NT2/D1 (cell line): Measurements from ENCODE around the gene MKRN1.

Source experiments
- SUZ12 ChIP-seq: IDR thresholded peaks from 2 replicates; pipeline ENCODE4 v1.6.1; 2011; ENCODE audit not compliant: insufficient read length, insufficient read depth; ENCODE audit errors: extremely low read depth
- ZNF274 ChIP-seq: IDR thresholded peaks from 2 replicates; pipeline ENCODE4 v1.6.1; 2011; ENCODE audit warnings: mild to moderate bottlenecking, low read depth, low read length

GRCh38 chr7:140418653-140419052, 60.7 kb downstream of the MKRN1 start:
- no peak for TF ChIP-seq SUZ12
- TF ChIP-seq ZNF274: no peak
